ENCODE results near the gene SLC66A1. TPM values are rescaled to one million over a fixed set of nuclear protein-coding genes. Genes with fewer than 3 reads are reported as not detected.

The SLC66A1 gene
- total and polyA plus RNA-seq, 2 of the 13 experiments (the other 11 are each of a cell fraction or from before 2014, with no cell fraction given) = 15.4 to 18.9 TPM

GRCh38 chr1:19312782-19313635 is 883 bp downstream of the SLC66A1 start (continued):
- TF ChIP-seq THYN1 (CRISPR knock-in tag; IDR thresholded peaks at IDR 0.05; ENCODE audit: borderline replicate concordance, low read depth) = no peak
- no peak for TF ChIP-seq ZNF44 (CRISPR knock-in tag; IDR thresholded peaks at IDR 0.05)
- TF ChIP-seq ZNF468 (CRISPR knock-in tag; IDR thresholded peaks at IDR 0.05) = 0 out of 2 replicates have a peak, but pooled peaks have one; percentile 12
- TF ChIP-seq ZFP37 (CRISPR knock-in tag; IDR thresholded peaks at IDR 0.05; ENCODE audit: borderline replicate concordance) = no peak
- TF ChIP-seq ZNF441 (CRISPR knock-in tag; IDR thresholded peaks at IDR 0.05; ENCODE audit: borderline replicate concordance) = no peak
- TF ChIP-seq RBAK (CRISPR knock-in tag; IDR thresholded peaks at IDR 0.05) = no peak
- TF ChIP-seq KMT2A (CRISPR knock-in tag; IDR thresholded peaks at IDR 0.05) = no peak
- TF ChIP-seq ZSCAN30 (CRISPR knock-in tag; IDR thresholded peaks at IDR 0.05) = no peak
- no peak for TF ChIP-seq POLR2AphosphoS2 (IDR thresholded peaks at IDR 0.05; ENCODE audit: low read depth, low read length)
- TF ChIP-seq ZNF503 (CRISPR knock-in tag; IDR thresholded peaks at IDR 0.05) = no peak
- TF ChIP-seq SIN3B (IDR thresholded peaks at IDR 0.05; ENCODE audit: low read length) = no peak
- peak; percentile 13 for TF ChIP-seq ASH2L (IDR thresholded peaks at IDR 0.05; ENCODE audit: insufficient read length, low read depth, low read length)
- TF ChIP-seq, protein P1, sequence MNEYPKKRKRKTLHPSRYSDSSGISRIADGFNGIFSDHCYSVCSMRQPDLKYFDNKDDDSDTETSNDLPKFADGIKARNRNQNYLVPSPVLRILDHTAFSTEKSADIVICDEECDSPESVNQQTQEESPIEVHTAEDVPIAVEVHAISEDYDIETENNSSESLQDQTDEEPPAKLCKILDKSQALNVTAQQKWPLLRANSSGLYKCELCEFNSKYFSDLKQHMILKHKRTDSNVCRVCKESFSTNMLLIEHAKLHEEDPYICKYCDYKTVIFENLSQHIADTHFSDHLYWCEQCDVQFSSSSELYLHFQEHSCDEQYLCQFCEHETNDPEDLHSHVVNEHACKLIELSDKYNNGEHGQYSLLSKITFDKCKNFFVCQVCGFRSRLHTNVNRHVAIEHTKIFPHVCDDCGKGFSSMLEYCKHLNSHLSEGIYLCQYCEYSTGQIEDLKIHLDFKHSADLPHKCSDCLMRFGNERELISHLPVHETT (CRISPR knock-in tag; conservative IDR thresholded peaks at IDR 0.05) = no peak

Measured in HepG2 (cell line).